Inflammatory macrophage treated with lipopolysaccharide for 4 hours (primary cell): ENCODE data around the gene TPCN2.

Experiments used
- DNase-seq: peaks from one replicate; pipeline ENCODE4 v3.0.0-alpha.2; 2020

TPCN2 gene

DNA sequence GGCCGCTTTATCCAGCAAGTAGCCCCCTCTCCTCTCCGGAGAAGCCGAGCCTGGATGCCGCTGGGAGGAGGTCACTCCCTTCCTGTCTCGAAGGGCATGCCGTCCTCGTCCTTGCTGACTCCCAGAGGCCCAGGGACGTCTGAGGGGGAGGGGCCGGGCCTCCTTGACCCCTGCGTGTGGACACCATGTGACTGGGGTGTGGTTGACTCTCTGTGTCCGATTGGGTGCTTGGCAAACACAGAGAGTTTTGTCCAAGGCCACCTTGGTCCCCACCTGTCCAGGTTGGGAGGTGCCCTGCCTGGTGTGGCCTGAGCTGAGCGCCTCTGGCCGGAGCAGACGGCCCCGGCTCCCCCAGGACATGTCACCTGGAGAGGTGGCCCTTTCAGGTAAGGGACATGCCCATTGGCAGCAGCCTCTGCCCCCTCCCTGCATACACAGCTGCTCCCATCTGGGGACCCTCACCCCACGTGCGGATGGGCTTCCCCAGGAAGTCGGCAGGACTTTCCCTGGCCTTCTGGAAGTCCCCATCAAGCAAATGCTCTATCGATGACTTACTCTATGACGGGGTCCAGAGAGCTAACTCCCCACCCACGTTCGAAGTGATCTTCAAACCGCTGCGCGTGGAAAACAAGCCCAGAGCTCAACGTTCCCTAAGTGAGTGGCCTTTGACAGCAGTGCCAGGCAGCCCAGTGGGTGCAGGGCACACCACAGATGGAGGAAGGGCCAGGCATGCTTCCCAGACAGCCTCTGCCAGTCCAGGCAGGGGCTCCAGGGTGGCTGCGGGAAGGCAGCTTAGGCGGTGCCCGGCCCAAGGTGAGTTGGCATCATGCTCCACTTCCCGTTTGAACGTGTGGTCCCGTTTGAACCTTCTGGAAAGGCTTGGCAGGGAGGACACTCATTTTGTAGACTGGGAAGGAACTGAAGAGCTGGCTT lies 106.8 kb downstream of the TPCN2 start, which contains the start of gene SMIM38:
Gene SMIM38 (plus strand): TSS at position 634 of the 933 bp plus-strand sequence. CDS start 1,912 bp downstream, outside the sequence.
- DNase-seq = no peak

DNA sequence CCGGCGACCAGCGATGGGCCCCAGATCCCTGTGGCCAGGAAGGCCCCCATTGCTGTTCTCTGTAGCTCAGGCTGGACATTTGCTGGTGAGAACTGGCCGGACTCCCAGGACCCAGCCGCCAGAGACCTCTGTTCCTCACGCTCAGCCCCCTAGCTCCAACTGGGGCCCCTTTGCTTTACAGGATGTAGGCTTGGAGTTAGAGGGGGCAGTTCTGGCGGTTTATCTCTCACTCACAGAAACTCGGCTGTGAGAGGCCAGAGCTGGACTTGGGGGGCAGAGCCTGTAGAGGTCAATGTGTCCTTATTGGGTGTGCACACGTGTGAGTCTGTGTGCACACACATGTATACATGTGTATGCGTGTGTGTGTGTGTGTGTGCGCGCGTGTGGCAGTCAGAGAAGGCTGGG lies 107.5 kb downstream of the TPCN2 start:
- no peak for DNase-seq

DNA sequence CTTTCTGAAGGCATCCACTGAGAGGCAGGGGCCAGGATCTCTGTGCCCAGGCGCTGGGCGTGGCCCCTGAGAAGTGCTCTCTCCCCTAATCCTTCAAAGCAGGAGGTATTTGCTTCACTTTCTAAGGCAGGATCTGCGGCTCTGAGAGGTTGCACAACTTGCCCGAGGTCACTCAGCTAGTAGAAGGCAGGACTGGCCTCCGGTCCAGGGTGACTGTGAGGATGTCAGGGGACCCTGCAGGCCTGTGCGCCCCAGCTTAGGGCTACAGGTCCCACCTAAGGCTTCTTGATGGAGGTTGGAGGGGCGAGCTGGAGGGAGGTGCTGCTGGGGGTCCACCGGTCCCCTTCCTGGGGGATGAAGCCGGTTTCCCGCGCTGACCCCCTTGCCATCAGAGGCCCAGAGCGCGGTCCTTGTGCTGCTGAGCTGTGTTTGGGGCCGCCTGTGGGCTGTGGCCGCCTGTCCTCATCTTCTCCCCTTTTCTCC lies 108.0 kb downstream of the TPCN2 start:
- peak; percentile 37 for DNase-seq

DNA sequence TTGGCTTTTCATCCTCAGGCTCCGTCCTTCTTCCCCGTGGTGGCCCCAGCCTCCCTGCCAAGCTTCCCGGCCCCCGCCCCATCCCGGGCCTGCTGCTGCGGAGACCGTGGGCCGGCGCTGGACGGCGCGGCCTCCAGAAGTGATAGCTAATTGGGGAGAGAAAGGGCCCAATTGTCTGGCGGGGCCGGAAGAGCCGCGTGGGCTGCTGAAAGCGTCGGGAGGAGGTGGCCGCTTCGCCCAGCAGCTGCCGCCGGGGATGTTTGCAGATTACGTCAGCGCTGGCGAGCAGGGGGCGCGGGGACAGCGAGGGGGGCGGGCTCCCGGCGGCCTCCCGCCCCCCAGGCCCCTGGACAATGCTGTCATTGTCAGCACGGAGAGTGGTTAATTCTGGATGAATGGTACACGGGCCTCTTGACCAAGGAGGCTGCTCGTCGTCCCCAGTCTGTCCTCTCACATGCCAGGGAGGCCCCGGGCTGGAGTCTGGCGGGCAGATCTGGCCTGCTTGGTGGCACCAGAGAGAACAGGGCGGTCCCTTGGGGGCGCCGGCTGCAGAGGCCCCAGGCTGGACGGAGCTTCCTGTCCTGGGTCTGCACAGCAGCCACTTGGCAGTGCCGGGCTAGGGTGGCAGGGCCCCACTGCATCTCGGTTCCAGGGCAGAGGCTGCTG lies 108.6 kb downstream of the TPCN2 start:
- peak; percentile 49 for DNase-seq

DNA sequence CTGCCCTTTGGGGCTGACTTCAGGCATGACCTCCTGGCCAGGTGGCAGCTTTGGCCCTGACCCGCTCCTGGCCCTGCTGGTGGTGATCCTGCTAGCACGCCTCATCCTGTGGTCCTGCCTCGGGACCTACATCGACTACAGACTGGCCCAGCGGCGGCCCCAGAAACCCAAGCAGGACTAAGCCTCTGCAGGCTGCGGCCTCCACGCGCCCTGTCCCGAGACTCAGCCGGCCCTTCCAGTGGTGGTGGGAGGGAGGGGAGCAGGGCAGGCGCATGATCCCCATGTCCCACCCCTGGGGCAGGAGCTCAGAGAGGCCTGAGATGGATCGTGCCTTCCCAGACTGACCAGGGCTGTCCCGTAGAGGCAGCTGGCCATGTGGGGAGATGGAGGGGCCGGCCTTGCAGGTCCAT lies 109.1 kb downstream of the TPCN2 start:
- no peak for DNase-seq

DNA sequence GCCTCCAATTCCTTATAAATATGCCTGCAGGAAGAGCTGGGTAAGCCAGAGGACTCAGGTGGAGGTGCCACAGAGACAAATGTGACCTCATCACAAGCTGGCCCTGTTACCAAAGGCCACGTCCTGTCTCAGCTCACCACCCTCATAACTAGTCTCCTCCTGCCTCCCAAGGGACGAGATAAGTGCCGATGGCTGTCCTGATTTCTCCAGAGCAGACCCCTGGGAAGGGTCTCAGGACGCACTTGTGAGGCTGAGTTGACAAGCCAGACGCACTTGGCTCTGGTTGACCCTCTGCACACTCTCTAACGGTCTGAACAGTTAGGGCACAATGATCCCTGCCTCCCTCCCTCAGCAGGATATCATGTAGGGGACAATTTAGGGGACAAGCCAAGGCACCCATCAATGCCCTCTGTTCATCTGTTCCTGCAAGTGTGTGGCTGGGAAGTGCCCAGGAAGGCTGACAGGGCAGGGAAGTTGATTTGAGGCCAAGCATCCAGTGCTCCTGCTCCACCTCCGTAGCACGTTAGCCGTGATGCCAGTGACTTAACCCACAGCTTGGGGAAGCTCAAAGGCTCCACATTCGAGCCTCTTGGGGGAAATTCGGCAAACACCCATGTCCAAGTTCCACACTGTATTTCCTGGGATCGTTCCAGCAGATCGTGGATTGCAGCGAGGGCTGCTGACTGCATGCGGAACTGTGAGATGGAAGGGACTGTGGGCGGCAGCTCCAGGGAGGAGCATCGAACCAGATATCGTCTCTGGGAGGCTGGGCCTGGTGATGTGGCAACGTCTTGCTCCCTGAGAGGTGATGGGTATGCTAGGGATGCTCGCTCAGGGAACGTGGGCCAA lies 109.8 kb downstream of the TPCN2 start:
- no peak for DNase-seq

DNA sequence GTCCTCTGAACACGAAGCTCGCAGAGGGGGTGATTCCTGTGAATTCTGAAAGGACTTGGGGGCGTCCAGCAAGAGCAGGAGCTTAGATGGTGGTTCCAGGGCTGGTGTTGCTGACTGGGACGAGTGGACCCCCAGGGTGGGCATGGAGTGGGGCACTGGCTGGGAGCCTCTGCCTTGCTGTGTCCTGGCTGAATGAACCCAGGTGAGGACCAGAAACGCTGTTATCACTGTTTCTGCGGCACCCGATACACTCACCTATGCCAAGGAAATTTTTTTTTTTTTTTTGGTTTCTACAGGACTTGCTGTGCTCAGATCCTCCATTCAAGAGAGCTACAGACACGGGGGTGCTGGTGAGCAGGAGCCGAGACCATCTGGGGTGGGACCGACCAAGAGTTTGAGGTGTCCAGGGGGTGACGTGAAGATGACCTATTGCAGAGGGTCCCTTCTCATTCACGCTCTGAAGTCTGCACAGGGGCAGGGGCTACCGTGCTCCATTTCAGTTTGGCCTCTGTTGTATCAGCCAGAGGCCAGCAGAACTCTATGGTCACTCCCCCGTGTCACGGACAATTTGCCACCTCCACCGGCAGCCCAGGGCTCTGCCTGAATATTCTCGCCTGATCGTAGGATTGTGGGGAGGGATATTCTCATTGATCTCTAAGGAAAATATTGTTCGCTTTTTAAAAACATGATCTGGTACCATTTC lies 110.6 kb downstream of the TPCN2 start:
- no peak for DNase-seq

DNA sequence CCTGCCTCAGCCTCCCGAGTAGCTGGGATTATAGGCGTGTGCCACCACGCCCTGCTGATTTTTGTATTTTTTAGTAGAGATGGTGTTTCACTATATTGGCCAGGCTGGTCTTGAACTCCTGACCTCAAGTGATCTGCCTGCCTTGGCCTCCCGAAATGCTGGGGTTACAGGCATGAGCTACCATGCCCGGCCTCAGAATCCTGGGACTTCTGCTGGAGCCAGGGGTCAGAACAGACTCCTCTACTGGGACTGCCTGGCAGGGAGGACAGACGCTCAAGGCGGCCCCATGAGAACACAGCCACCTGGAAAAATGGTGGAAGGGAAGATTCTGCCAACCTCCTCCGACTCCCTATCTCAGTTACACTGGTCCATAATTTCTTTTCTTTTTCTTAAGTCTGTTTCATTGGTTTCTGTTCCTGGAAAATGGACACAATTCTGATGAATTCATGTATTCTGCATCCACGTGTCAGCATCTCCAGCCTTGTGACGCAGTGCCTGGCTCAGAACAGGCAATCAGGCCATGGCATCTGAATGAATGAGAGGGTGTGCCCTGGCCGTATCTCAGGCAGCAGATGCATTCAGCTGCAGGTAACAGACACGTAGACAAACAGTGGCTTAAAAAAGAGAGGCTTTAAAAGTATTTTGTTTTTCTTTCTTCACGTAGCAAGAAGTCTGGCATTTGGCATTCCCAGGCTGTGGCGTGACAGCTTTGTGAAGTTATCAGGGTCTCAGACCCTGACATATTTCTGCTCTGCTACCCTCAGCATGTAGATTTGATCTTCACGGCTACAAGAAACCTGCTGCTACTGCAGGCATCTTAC lies 111.8 kb downstream of the TPCN2 start:
- no peak for DNase-seq

DNA sequence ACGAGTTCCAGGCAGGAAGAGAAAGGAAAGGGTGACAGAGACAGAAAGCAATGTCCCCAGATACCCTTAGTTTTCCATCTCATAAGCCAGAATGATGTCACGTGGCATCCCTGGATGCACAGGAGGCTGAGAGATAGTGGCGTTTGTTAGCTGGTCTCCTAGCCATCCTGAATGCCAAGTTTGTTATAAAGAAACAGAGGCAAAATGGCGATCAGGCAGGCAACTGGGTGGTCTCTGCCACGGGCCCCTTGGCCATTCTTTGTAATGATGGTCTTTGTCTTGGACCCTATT lies 112.3 kb downstream of the TPCN2 start:
- no peak for DNase-seq

DNA sequence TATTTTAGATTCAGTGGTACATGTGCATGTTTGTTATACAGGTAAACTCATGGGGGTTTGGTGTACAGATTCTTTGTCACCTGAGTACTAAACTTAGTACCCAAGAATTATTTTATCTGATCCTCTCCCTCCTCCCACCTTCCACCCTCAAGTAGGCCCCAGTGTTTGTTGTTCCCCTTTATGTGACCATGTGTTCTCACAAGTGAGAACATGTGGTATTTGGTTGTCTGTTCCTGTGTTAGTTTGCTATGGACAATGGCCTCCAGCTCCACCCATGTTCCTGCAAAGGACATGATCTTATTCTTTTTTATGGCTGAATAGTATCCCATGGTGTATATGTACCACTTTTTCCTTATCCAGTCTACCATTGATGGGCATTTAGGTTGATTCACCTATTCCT lies 113.8 kb downstream of the TPCN2 start:
- DNase-seq = no peak

DNA sequence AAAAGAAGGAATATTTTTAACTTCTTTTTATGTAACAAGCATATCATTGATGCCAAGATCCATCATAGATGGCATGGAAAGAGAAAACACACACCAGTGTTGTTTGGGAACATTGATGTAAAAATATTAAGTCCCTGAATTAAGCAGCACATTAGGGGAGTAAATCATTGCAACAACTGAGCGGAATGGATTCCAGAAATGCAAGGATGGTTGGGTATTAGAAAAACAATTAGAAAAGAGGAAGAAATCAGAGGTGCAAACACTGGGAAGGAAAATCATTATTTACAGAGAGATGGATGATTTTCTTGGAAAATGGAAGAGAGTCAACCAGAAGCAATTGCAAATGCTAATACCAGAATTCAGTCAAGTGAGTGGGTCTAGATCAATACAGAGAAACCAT lies 115.1 kb downstream of the TPCN2 start:
- DNase-seq = no peak

DNA sequence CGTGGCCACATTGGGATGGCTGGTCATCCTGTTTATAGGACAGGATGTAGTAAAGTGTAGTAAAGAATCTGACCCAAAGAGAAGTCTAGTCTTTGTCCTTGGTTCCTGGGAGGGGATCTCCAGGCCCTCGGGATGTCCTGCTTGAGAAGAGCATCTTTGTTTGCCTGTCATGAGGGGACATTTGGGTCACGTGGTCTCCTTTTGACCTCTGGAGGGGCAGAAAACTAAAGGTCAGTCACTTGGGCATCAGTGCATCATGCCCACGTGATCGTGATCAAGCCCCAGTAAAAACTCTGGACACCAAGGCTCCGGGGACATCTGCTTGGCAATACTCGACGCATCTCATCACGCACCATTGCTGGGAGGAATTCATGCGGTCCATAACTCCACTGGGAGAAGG lies 116.1 kb downstream of the TPCN2 start:
- DNase-seq = no peak

DNA sequence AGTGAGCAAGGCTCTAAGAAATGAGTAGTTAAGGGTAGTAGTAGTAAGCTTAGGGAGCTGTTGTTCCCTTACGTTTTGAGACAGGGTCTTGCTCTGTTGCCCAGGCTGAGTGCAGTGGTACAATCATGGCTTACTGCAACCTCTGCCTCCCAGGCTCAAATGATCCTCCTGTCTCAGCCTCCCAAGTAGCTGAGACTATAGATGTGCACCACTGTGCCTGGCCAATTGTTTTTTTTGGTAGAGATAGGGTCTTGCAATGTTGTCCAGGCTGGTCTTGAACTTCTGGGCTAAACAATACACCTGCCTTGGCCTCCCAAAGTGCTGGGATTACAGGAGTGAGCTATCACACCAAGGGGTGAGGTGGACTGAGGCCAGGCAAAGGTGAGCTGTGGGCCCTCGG lies 117.0 kb downstream of the TPCN2 start:
- DNase-seq = no peak

DNA sequence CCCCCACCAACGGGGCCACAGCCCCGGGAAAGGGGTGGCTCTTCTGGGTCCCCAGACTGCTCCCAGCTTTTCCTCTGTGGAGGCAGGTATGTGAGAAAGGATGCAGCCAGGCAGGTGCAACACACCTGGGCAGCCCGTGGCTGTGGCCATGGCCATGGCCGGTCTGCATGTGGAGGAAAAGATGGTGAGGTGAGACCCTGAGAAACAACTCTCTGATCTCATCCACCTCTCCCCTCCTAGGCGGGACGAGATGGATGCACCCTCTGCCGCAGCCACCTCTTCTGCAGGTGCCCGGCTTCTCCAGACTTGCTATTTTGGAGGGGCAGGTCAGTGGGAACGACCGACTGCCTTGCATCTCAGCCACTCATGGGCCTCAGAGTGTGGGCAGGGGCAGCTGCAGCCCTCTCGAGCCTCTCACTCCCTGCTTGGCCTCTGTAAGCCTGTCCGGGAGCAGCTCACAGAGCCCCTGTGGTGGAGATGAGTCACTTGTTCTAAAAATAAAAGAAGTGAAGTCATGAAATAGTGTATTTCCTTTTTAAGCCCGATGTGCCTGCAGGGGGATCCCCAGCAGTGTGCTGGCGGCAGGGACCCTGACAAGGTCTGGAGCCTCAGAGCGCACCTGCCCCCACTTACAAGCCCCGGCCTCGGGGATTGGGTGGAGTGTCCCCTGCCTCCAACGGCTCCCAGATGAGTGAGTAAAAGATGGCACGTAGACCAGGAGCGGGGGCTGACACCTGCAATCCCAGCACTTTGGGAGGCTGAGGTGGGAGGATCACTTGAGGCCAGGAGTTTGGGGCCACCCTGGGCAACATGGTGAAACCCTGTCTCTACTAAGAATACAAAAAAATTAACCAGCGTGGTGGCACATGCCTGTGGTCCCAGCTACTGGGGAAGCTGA lies 117.7 kb downstream of the TPCN2 start:
- peak; percentile 86 for DNase-seq

DNA sequence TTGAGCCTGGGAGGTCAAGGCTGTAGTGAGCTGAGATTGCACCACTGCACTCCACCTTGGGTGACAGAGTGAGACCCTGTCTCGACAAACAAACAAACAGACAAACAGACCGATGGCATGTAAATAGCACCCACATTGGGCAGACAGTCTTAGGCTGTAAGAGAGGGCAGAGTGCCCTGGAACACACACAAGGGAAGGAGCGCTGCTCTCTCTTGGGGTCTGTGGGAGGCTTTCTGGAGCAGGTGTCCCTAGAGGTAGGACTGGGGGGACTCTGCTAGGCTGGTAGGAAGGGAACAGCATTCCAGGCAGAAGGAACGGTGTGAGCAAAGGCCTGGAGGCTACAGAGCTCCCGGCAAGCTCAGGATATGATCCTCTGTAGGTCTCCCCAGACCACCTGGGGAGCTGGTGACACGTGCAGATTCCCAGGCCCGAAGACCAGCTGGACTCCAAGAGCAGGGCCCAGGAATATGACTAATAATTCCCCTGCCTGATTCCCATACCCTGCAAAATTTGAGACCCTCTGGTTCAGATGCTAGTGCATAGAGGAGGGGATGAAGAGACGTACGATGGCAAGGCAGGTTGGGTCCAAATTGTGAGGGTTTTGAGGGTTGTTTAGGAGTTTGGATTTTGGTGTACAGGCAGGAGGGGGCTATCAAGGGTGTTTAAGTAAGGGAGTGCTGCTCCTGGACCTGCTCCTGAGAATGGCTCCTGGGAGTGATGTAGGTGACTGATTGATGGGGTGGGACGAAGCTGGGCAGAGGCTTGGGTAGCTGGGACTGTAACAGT lies 118.6 kb downstream of the TPCN2 start:
- DNase-seq = no peak

DNA sequence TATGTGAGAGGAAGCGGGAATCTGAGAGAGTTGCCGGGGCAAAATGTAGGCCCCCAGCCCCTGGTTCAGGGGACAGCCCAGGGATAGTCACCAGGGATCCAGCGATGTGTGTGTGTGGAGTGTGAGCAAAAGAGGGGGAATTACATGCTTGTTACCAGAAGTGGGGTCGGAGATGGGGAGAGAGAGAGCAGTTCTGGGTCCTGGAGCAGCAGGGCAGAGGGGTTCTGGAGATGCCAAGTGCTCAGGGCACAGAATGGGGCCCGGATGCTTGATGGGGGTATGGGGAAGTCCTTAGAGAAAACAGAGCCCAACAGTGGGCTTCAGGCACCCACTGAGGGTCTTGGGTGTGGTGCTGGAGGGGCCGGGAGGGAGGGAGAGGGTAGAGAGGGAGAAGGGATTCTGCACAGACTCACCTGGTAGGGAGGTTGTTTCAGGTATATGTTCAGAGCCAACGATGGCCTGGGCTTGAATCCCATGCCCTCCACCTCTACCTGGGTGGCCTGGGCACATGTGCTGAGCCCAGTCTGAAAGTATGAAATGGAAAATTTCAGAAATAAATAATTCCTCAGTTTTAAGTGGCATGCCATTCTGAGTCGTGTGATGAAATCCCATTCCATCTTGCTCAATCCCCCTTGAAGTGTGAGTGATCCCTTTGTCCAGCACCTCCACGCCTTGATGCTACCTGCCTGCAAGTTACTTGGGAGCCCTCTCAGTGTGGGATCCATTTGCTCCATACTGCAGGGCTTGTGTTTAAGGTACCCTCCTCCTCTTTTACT lies 119.4 kb downstream of the TPCN2 start:
- no peak for DNase-seq

DNA sequence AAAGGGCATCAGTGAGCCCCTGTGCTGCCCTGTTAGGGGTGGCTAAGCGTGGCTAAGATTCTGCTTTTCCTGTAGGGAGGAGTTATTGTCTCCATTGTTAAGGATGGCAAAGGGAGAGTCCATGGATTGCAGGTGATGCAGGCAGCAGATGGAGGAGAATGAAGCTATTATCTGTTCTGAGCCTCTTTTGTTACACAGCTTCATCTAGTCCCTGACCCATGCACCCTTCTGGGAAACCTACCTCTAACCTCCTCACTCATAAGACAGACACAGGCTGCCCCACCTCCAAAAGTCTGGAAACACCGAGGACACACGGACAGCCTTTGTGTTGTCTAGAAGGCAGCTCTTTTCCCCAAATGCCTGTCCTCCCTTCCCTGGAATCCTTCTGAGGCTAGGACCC lies 120.7 kb downstream of the TPCN2 start:
- DNase-seq = no peak

DNA sequence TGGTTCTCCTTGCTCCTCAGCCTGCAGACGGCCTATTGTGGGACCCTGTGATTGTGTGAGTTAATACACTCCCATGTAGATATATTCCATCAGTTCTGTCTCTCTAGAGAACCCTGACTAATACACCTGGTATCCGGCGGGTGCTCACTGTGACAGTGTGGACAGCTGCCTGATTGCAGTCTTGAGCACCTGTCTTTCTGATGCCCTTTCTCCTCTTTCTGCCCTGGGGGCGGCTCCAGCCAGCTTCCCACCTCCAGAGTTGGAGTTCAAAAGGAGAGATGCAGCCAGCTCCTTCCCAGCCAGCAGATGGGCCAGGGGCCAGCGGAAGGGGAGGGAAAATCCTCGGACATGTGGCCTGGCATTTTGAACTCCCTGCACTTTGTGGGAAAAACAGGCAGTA lies 122.0 kb downstream of the TPCN2 start:
- no peak for DNase-seq
